H1 (cell line): ENCODE measurements around the gene TMEM196. TPM values are rescaled to one million over a fixed set of nuclear protein-coding genes. Genes with fewer than 3 reads are reported as not detected.

ENCODE experiments used
- CTCF ChIA-PET: fragments of 300-600 bp; sonication (Branson Sonifier 250); formaldehyde crosslinking; loops from one replicate; lab custom pipeline; 2021; ENCODE audit not compliant: partially characterized antibody; lab: Charles Lee
- POLR2A ChIA-PET: fragments of 300-600 bp; sonication (Branson Sonifier 250); formaldehyde crosslinking; loops from one replicate; lab custom pipeline; 2021; ENCODE audit warnings: inconsistent platforms; ENCODE audit not compliant: partially characterized antibody; lab: Charles Lee
- DNase-seq, 2 experiments: peaks; one replicate each; pipeline versions ENCODE4 v3.0.0 to v3.0.0-alpha.2; 2010 to 2022; ENCODE audit warnings: low spot score in 2 of 2, low read depth in 1 of 2, mixed read lengths in 1 of 2
- FAIRE-seq: peaks from 2 replicates; lab custom pipeline; 2011; peaks lifted over from hg19 to GRCh38; lab: Jason Lieb, UNC
- H2AFZ ChIP-seq: 2 replicates; pipeline ENCODE4 v1.8.1; 2012; ENCODE audit warnings: low read length, inconsistent platforms
- H2AK5ac ChIP-seq: 2 replicates; pipeline ENCODE4 v1.6.1; 2013; ENCODE audit warnings: low read depth, low read length
- H2BK120ac ChIP-seq: replicated peaks from 2 replicates; pipeline ENCODE3; 2013; ENCODE audit warnings: low read depth, low read length, inconsistent platforms
- H2BK12ac ChIP-seq: 2 replicates; pipeline ENCODE4 v1.6.1; 2013; ENCODE audit warnings: low read depth, low read length
- H2BK15ac ChIP-seq: 2 replicates; pipeline ENCODE4 v1.6.1; 2013; ENCODE audit warnings: low read length
- H2BK20ac ChIP-seq: 2 replicates; pipeline ENCODE4 v1.6.1; 2013; ENCODE audit warnings: low read length
- H2BK5ac ChIP-seq: 2 replicates; pipeline ENCODE4 v1.6.1; 2013; ENCODE audit warnings: low read depth, low read length
- H3K14ac ChIP-seq: 2 replicates; pipeline ENCODE4 v1.6.1; 2013; ENCODE audit warnings: inconsistent platforms; ENCODE audit not compliant: insufficient read length
- H3K18ac ChIP-seq: 2 replicates; pipeline ENCODE4 v1.6.1; 2013; ENCODE audit warnings: low read length; ENCODE audit errors: extremely low read depth
- H3K23ac ChIP-seq: 2 replicates; pipeline ENCODE4 v1.6.1; 2013; ENCODE audit warnings: inconsistent platforms; ENCODE audit not compliant: insufficient read length
- H3K23me2 ChIP-seq: 2 replicates; pipeline ENCODE4 v1.6.1; 2013; ENCODE audit warnings: low read depth, low read length
- H3K27ac ChIP-seq: 2 replicates; pipeline ENCODE4 v1.6.1; 2011; ENCODE audit warnings: low read depth, low read length, inconsistent platforms
- H3K27me3 ChIP-seq, 4 experiments: replicated peaks in 1 of 4; 1 replicate in 1 of 4; 2 replicates in 3 of 4; pipeline versions ENCODE4 v1.6.1 to v1.8.1; 2011 to 2013; ENCODE audit warnings: low read length in 3 of 4, mild to moderate bottlenecking in 3 of 4, inconsistent platforms in 2 of 4, mixed read lengths in 2 of 4, moderate library complexity in 1 of 4; ENCODE audit not compliant: control insufficient read depth in 3 of 4, insufficient read depth in 3 of 4; ENCODE audit errors: extremely low read depth in 1 of 4
- H3K36me3 ChIP-seq, 4 experiments: 2 replicates each; pipeline versions ENCODE4 v1.6.1 to v1.8.1; 2011 to 2013; ENCODE audit warnings: mild to moderate bottlenecking in 4 of 4, low read length in 3 of 4, moderate library complexity in 2 of 4, control low read depth in 1 of 4, inconsistent platforms in 1 of 4; ENCODE audit not compliant: insufficient read depth in 4 of 4, control insufficient read depth in 2 of 4
- H3K4ac ChIP-seq: replicated peaks from 2 replicates; pipeline ENCODE3; 2013; ENCODE audit warnings: low read length, low read depth, mixed read lengths, inconsistent platforms; ENCODE audit not compliant: insufficient read length
- H3K4me1 ChIP-seq, 4 experiments: replicated peaks in 1 of 4; 1 replicate in 1 of 4; 2 replicates in 3 of 4; pipeline versions ENCODE4 v1.6.1 to v1.8.1; 2011 to 2013; ENCODE audit warnings: low read length in 3 of 4, inconsistent platforms in 2 of 4, mixed read lengths in 1 of 4; ENCODE audit not compliant: insufficient read depth in 4 of 4, control insufficient read depth in 3 of 4
- H3K4me2 ChIP-seq, 2 experiments: 2 replicates each; pipeline versions ENCODE4 v1.6.1 to v1.8.1; 2011 to 2013; ENCODE audit warnings: low read depth in 2 of 2, low read length in 2 of 2, control low read depth in 1 of 2, inconsistent platforms in 1 of 2, mild to moderate bottlenecking in 1 of 2; ENCODE audit not compliant: insufficient read depth in 1 of 2
- H3K4me3 ChIP-seq, 4 experiments: fragments of 200-600, 300-600 bp in 1 of 4; sonication (generic), shearing (Covaris generic), sonication (Bioruptor Twin) in 1 of 4; 2 replicates each; pipeline versions ENCODE4 v1.5.1 to v1.8.1; 2011 to 2016; ENCODE audit warnings: low read length in 4 of 4, low read depth in 3 of 4, control low read depth in 2 of 4, inconsistent platforms in 2 of 4, mild to moderate bottlenecking in 2 of 4, mixed read lengths in 1 of 4, moderate library complexity in 1 of 4; ENCODE audit not compliant: insufficient read depth in 2 of 4; ENCODE audit errors: extremely low read depth in 1 of 4
- H3K56ac ChIP-seq: replicated peaks from 2 replicates; pipeline ENCODE3; 2013; ENCODE audit warnings: low read depth, mild to moderate bottlenecking, mixed read lengths, low read length, inconsistent platforms; ENCODE audit not compliant: insufficient read length
- H3K79me1 ChIP-seq: 2 replicates; pipeline ENCODE4 v1.6.1; 2013; ENCODE audit warnings: low read depth, low read length, control low read depth
- H3K79me2 ChIP-seq, 2 experiments: 2 replicates each; pipeline versions ENCODE4 v1.6.1 to v1.8.1; 2012 to 2013; ENCODE audit warnings: low read length in 2 of 2, mild to moderate bottlenecking in 2 of 2, inconsistent platforms in 1 of 2; ENCODE audit not compliant: insufficient read depth in 2 of 2, control insufficient read depth in 1 of 2
- H3K9ac ChIP-seq, 4 experiments: replicated peaks in 1 of 4; 1 replicate in 1 of 4; 2 replicates in 3 of 4; pipeline versions ENCODE4 v1.6.1 to v1.8.1; 2011 to 2013; ENCODE audit warnings: low read depth in 3 of 4, low read length in 3 of 4, control low read depth in 2 of 4, mild to moderate bottlenecking in 2 of 4, moderate library complexity in 2 of 4, inconsistent platforms in 1 of 4; ENCODE audit errors: extremely low read depth in 1 of 4
- H3K9me3 ChIP-seq, 2 experiments: 2 replicates each; pipeline versions ENCODE4 v1.6.1 to v1.8.1; 2012 to 2013; ENCODE audit warnings: mild to moderate bottlenecking in 2 of 2, moderate library complexity in 2 of 2, control low read depth in 1 of 2, inconsistent platforms in 1 of 2, low read depth in 1 of 2, low read length in 1 of 2, mixed read lengths in 1 of 2; ENCODE audit not compliant: insufficient read depth in 2 of 2
- H4K20me1 ChIP-seq, 2 experiments: replicated peaks in 1 of 2; 2 replicates each; pipeline versions ENCODE3 to v1.8.1; 2011 to 2013; ENCODE audit warnings: inconsistent platforms in 2 of 2, low read length in 2 of 2, mild to moderate bottlenecking in 1 of 2; ENCODE audit not compliant: insufficient read depth in 2 of 2, control insufficient read depth in 1 of 2
- H4K5ac ChIP-seq: 2 replicates; pipeline ENCODE4 v1.6.1; 2013; ENCODE audit warnings: low read length, low read depth, mixed read lengths, inconsistent platforms; ENCODE audit not compliant: insufficient read length
- H4K8ac ChIP-seq: 2 replicates; pipeline ENCODE4 v1.8.0; 2013; ENCODE audit warnings: mild to moderate bottlenecking, moderate library complexity, low read length, inconsistent platforms; ENCODE audit not compliant: insufficient read depth; ENCODE audit errors: extremely low read depth
- H4K91ac ChIP-seq: replicated peaks from 2 replicates; pipeline ENCODE3; 2013; ENCODE audit warnings: low read length, mixed read lengths, inconsistent platforms; ENCODE audit not compliant: insufficient read length
- CBX5 ChIP-seq: fragments of 300-800, 300-1000 bp; sonication (generic); IDR thresholded peaks from 2 replicates; pipeline ENCODE4 v1.7.1; 2016; ENCODE audit warnings: antibody characterized with exemption, low read length, low read depth
- CEBPB ChIP-seq: IDR thresholded peaks from 2 replicates; pipeline ENCODE4 v1.6.1; 2012; ENCODE audit warnings: low read depth, low read length
- CHD2 ChIP-seq: IDR thresholded peaks from 2 replicates; pipeline ENCODE4 v1.6.1; 2012; ENCODE audit warnings: low read length, improper control_type of control experiment
- GABPA ChIP-seq: IDR thresholded peaks from 2 replicates; pipeline ENCODE4 v1.6.1; 2011; ENCODE audit warnings: mild to moderate bottlenecking, low read length, moderate library complexity, borderline replicate concordance; ENCODE audit not compliant: insufficient read depth
- JUN ChIP-seq: IDR thresholded peaks from 2 replicates; pipeline ENCODE4 v1.6.1; 2011; ENCODE audit warnings: low read depth, mild to moderate bottlenecking, improper control_type of control experiment, low read length
- POLR2A ChIP-seq, 2 experiments: IDR thresholded peaks; 1 replicate in 1 of 2; 2 replicates in 1 of 2; pipeline ENCODE4 v1.6.1; 2011; ENCODE audit warnings: low read depth in 2 of 2, low read length in 2 of 2, mild to moderate bottlenecking in 2 of 2; ENCODE audit errors: control extremely low read depth in 1 of 2
- POLR2AphosphoS5 ChIP-seq: IDR thresholded peaks from 2 replicates; pipeline ENCODE4 v1.6.1; 2011; ENCODE audit warnings: low read depth, low read length
- POU5F1 ChIP-seq: IDR thresholded peaks from 2 replicates; pipeline ENCODE4 v1.6.1; 2011; ENCODE audit warnings: low read depth, mild to moderate bottlenecking, low read length, moderate library complexity
- RFX5 ChIP-seq: IDR thresholded peaks from 2 replicates; pipeline ENCODE4 v1.6.1; 2011; ENCODE audit warnings: low read depth, low read length, improper control_type of control experiment, borderline replicate concordance
- SAP30 ChIP-seq: fragments of 300-600 bp; sonication (generic); IDR thresholded peaks from 2 replicates; pipeline ENCODE4 v1.7.1; 2012; ENCODE audit warnings: low read length, moderate library complexity, mild to moderate bottlenecking, inconsistent platforms; ENCODE audit not compliant: insufficient read depth, insufficient replicate concordance
- SIRT6 ChIP-seq: IDR thresholded peaks from one replicate; pipeline ENCODE4 v1.7.1; 2012; ENCODE audit warnings: low read length, inconsistent platforms
- SIX5 ChIP-seq: IDR thresholded peaks from 2 replicates; pipeline ENCODE4 v1.6.1; 2011; ENCODE audit warnings: mild to moderate bottlenecking, low read depth, low read length
- SP2 ChIP-seq: IDR thresholded peaks from 2 replicates; pipeline ENCODE4 v1.6.1; 2012; ENCODE audit warnings: mild to moderate bottlenecking, low read length, inconsistent platforms
- TBP ChIP-seq: IDR thresholded peaks from 2 replicates; pipeline ENCODE4 v1.6.1; 2011; ENCODE audit warnings: low read depth, low read length, improper control_type of control experiment
- polyA plus RNA-seq, 7 experiments: library from polyadenylated mRNA; depleted of rRNA in 3 of 7; stranded (reverse) in 5 of 7; unstranded in 2 of 7; fragments of >200 nt in 5 of 7; fragments of 200-250 nt in 2 of 7; gene quantifications; 1 replicate in 5 of 7; 2 replicates in 1 of 7; 4 replicates in 1 of 7; pipeline versions ENCODE4 v1.2.1 to v1.2.3, GENCODE V29; 2011 to 2013; ENCODE audit warnings: missing spikeins in 2 of 7, mixed read lengths in 2 of 7
- total RNA-seq: library from RNA; stranded (reverse); fragmentation: NEBNext Ultra II Directional; extraction: Animal tissue kit (Norgen Biotek cat#: 25700); gene quantifications from 2 replicates; pipeline ENCODE4 v1.2.1, GENCODE V29; 2021
- TF ChIP-seq, protein P1 (sequence below): IDR thresholded peaks from 2 replicates; pipeline ENCODE4 v1.6.1; 2012; ENCODE audit warnings: inconsistent platforms
- TF ChIP-seq, protein P2 (sequence below): IDR thresholded peaks from 2 replicates; pipeline ENCODE4 v1.6.1; 2011; ENCODE audit warnings: low read depth, mild to moderate bottlenecking, low read length; ENCODE audit not compliant: insufficient read depth

Gene TMEM196
- total and polyA plus RNA-seq, 2 of the 8 experiments (the other 6 are each of a cell fraction or from before 2014, with no cell fraction given) = 0.06 to 0.07 TPM

DNA sequence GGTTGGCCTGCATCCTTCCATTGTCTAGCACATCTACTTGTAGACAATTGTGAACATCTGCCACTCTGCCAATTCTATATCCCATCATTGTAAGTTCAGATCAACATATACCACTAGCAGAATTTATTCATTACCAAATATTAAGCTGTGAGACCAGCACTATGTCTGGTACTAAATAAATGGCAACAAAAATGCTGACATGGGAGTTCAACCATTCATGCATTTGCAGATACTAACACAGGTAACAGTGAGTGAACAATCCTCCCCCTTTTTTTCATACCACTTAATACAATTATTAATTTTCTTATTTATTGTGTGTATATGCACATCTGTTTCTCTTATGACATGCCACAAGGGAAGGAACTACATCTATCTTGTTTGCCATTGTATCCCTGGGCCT is 76.5 kb downstream of the TMEM196 start:
- no peak overlapping the region for H2AK5ac ChIP-seq
- H4K8ac ChIP-seq = no peak overlapping the region
- ChIA-PET CTCF (interaction anchor here (1.1 kb wide), 1 partner anchor 12 kb away, joined by 3 read pairs; the partner anchor contains the start of gene POLR1F), POLR2A (no interaction called here)
- no peak overlapping the region for H4K5ac ChIP-seq
- H2BK5ac ChIP-seq = no peak overlapping the region
- H3K23ac ChIP-seq = no peak overlapping the region
- no peak overlapping the region for H2BK12ac ChIP-seq
- no peak overlapping the region for H2BK15ac ChIP-seq
- no peaks in the 10 kb centered on the region for H3K23me2 ChIP-seq
- no peak overlapping the region for H2BK20ac ChIP-seq
- H3K27me3 ChIP-seq = no peaks in the 10 kb centered on the region
- H2AFZ ChIP-seq = no peak overlapping the region
- H3K9me3 ChIP-seq = peaks cover 4 to 9% of the 10 kb centered on the region in 2 experiments; a peak in 3 of 4 replicates
- H2BK120ac ChIP-seq = no peak overlapping the region
- no peak for FAIRE-seq
- H3K9ac ChIP-seq = no peak overlapping the region
- no peak overlapping the region for H3K4ac ChIP-seq
- peaks cover 0 to 16% (median 3%) of the 10 kb centered on the region in 4 experiments; a peak in 3 of 8 replicates for H3K36me3 ChIP-seq
- no peak overlapping the region for H3K14ac ChIP-seq
- no peak overlapping the region for H3K4me2 ChIP-seq
- no peak overlapping the region for H3K27ac ChIP-seq
- no peak overlapping the region for H3K4me3 ChIP-seq
- no peaks in the 10 kb centered on the region for H3K79me2 ChIP-seq
- no peak overlapping the region for H3K18ac ChIP-seq
- H4K91ac ChIP-seq = no peak overlapping the region
- no peaks in the 10 kb centered on the region for H3K4me1 ChIP-seq
- no peaks in the 10 kb centered on the region for H3K79me1 ChIP-seq
- no peak overlapping the region for H3K56ac ChIP-seq
- DNase-seq = no peak
- no peaks in the 10 kb centered on the region for H4K20me1 ChIP-seq
- TF ChIP-seq SIX5 = no peak
- no peak for TF ChIP-seq JUN
- no peak for TF ChIP-seq SAP30
- no peak for TF ChIP-seq SP2
- no peak for TF ChIP-seq RFX5
- no peak for TF ChIP-seq CBX5
- TF ChIP-seq SIRT6 = no peak
- TF ChIP-seq TBP = no peak
- TF ChIP-seq, protein P1, sequence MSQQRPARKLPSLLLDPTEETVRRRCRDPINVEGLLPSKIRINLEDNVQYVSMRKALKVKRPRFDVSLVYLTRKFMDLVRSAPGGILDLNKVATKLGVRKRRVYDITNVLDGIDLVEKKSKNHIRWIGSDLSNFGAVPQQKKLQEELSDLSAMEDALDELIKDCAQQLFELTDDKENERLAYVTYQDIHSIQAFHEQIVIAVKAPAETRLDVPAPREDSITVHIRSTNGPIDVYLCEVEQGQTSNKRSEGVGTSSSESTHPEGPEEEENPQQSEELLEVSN = no peak
- TF ChIP-seq CHD2 = no peak
- TF ChIP-seq POLR2A (IDR thresholded peaks at IDR 0.05; ENCODE audit: control extremely low read depth in 1 of 2, low read depth in 2 of 2, low read length in 2 of 2) = no peak
- no peak for TF ChIP-seq POLR2AphosphoS5
- TF ChIP-seq CEBPB = no peak
- TF ChIP-seq GABPA = no peak
- TF ChIP-seq POU5F1 = no peak
- TF ChIP-seq, protein P2, sequence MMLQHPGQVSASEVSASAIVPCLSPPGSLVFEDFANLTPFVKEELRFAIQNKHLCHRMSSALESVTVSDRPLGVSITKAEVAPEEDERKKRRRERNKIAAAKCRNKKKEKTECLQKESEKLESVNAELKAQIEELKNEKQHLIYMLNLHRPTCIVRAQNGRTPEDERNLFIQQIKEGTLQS = no peak
